Measurements from ENCODE around the gene SKP1.

- TF ChIP-seq CTCF (IDR thresholded peaks at IDR 0.05) (no peak), POLR2AphosphoS5 (IDR thresholded peaks at IDR 0.05) (no peak)
Measured at GRCh38 chr5:134153657-134154056, 23.1 kb downstream of the SKP1 start.
